Aorta (tissue), 5 donors: ENCODE data around the gene RNF7. TPM values are rescaled to one million over a fixed set of nuclear protein-coding genes. Genes with fewer than 3 reads are reported as not detected.
"Not testable (repeated sequence)": the region's sequence is repeated elsewhere in the genome, so short reads cannot be mapped to it uniquely, and the experiment has no call there.

Source experiments
- ATAC-seq: fragments of 200-7000 bp; cut with Tn5 transposase; one replicate; pipeline ENCODE4 v1.9.1; 2022; ENCODE audit warnings: moderate library complexity; ENCODE audit not compliant: low FRiP score
- DNase-seq, 2 donors: peaks; one replicate each; pipeline ENCODE4 v3.0.0-alpha.2; 2020
- H3K27ac ChIP-seq, 2 donors: one replicate each; pipeline ENCODE4 v1.5.1; 2013; ENCODE audit warnings: low read length in 2 of 2, mild to moderate bottlenecking in 2 of 2, moderate library complexity in 2 of 2, control low read depth in 1 of 2, inconsistent platforms in 1 of 2, low read depth in 1 of 2
- H3K27me3 ChIP-seq, 2 donors: one replicate each; pipeline ENCODE4 v1.6.1; 2013; ENCODE audit warnings: control low read depth in 1 of 2, low read length in 1 of 2, mild to moderate bottlenecking in 1 of 2, moderate library complexity in 1 of 2; ENCODE audit not compliant: insufficient read depth in 2 of 2, control insufficient read depth in 1 of 2
- H3K36me3 ChIP-seq, 2 donors: one replicate each; pipeline ENCODE4 v1.6.1; 2013; ENCODE audit warnings: control low read depth in 1 of 2, low read length in 1 of 2, mild to moderate bottlenecking in 1 of 2; ENCODE audit not compliant: insufficient read depth in 2 of 2, control insufficient read depth in 1 of 2
- H3K4me1 ChIP-seq, 2 donors: one replicate each; pipeline ENCODE4 v1.6.1; 2013; ENCODE audit warnings: low read length in 2 of 2, control low read depth in 1 of 2, mild to moderate bottlenecking in 1 of 2, moderate library complexity in 1 of 2; ENCODE audit not compliant: insufficient read depth in 2 of 2, control insufficient read depth in 1 of 2
- H3K4me3 ChIP-seq, 2 donors: one replicate each; pipeline ENCODE4 v1.5.1; 2013; ENCODE audit warnings: low read length in 2 of 2, control low read depth in 1 of 2, mild to moderate bottlenecking in 1 of 2
- H3K9me3 ChIP-seq: one replicate; pipeline ENCODE4 v1.6.1; 2013; ENCODE audit warnings: mild to moderate bottlenecking, low read length; ENCODE audit not compliant: control insufficient read depth
- WGBS, 2 donors: extraction: QIAGEN DNeasy Blood & Tissue Kit; methylation state at CpG; one replicate each; pipeline ENCODE4 v1.1.7; 2013; 5-methylcytosine and 5-hydroxymethylcytosine counted together
- intact Hi-C, 2 donors: fragments of 100-400 bp; cut with DNase I; formaldehyde crosslinking; loops; one replicate each; pipeline versions ENCODE4 v1.14.2 to v1.15.0; 2022
- long read RNA-seq, 2 donors: library from polyadenylated mRNA; unstranded; transcript quantifications; one replicate each; pipeline ENCODE4 v2.0.0, GENCODE V29; 2020 to 2021
- polyA plus RNA-seq, 2 donors: library from polyadenylated mRNA; stranded (reverse); fragments of 200-250 nt; gene quantifications; one replicate each; pipeline ENCODE4 v1.2.3, GENCODE V29; 2013
- total RNA-seq, 2 donors: library from RNA; stranded (reverse); fragmentation: NEBNext Ultra II Directional; extraction: Animal tissue kit (Norgen Biotek cat#: 25700); gene quantifications; one replicate each; pipeline ENCODE4 v1.2.1, GENCODE V29; 2021
- donor health status: healthy with polysubstance abuse.
- donor health status: Bipolar disorder and iron deficiency.
- donor health status: DM: no; HTN: no; CAD: no.
- donor health status: DM: no; HTN: no; CAD: no.
- donor health status: DM: yes; HTN: yes; CAD: no.

The RNF7 gene
- total RNA-seq: 10 to 100 TPM; 68.3 to 76.3 TPM
- polyA plus RNA-seq: 100 to 1,000 TPM; 123 to 221 TPM
- long read RNA-seq, donor 1, transcript RNF7-202 (3 exons, 805 nt): minor isoform, 13 of 129 reads
- long read RNA-seq, donor 1, transcript RNF7-201 (3 exons, 2,763 nt): major isoform, 105 of 129 reads
- long read RNA-seq, donor 1, partial matches to known transcripts: 1 of 129 reads
- long read RNA-seq, donor 1, other reads (novel, unspliced or antisense): 4 of 129 reads
- long read RNA-seq, donor 2, transcript RNF7-201 (3 exons, 2,763 nt): major isoform, 40 of 42 reads
- long read RNA-seq, donor 2, partial matches to known transcripts: 0 of 42 reads
- long read RNA-seq, donor 2, other reads (novel, unspliced or antisense): 1 of 42 reads

- peak within 1 kb of the TSS; percentile 57 to 89 for H3K27ac ChIP-seq
- H3K9me3 ChIP-seq: no peaks in the 10 kb centered on the region
- peak; percentile 100 for ATAC-seq
- intact Hi-C loops: loop anchor here (1.0 to 10.0 kb wide), 7 partner anchors 77 to 177 kb away; partner anchors contain the start of gene ATP1B3 (in 2 of the 2)
- DNase-seq: peak; percentile 96 to 98
- 0% methylated on average over 74 to 81 of the region's 81 CpGs for WGBS, 2 donors
- H3K27me3 ChIP-seq: no peaks in the 10 kb centered on the region
- no peaks in the 10 kb centered on the region for H3K36me3 ChIP-seq
- H3K4me1 ChIP-seq: peaks cover 0 to 2% of the 10 kb centered on the region in 2 donors
- H3K4me3 ChIP-seq: peak within 1 kb of the TSS; percentile 94
Measured at GRCh38 chr3:141738022-141738890, at the start of gene RNF7. RNF7 (plus strand) TSS chr3:141738298; CDS start chr3:141738342, 44 bp downstream.

GRCh38 chr3:141690431-141691072 is 47.5 kb upstream of the RNF7 start:
- no peak overlapping the region for H3K4me3 ChIP-seq
- H3K27me3 ChIP-seq: no peaks in the 10 kb centered on the region
- H3K27ac ChIP-seq: no peak overlapping the region
- intact Hi-C loops: no loop called here
- H3K9me3 ChIP-seq: no peaks in the 10 kb centered on the region
- DNase-seq (no peak), ATAC-seq (no peak)
- H3K36me3 ChIP-seq: no peaks in the 10 kb centered on the region
- no peaks in the 10 kb centered on the region for H3K4me1 ChIP-seq
- 54 to 61% methylated on average over 4 of the region's 4 CpGs for WGBS, 2 donors

DNA sequence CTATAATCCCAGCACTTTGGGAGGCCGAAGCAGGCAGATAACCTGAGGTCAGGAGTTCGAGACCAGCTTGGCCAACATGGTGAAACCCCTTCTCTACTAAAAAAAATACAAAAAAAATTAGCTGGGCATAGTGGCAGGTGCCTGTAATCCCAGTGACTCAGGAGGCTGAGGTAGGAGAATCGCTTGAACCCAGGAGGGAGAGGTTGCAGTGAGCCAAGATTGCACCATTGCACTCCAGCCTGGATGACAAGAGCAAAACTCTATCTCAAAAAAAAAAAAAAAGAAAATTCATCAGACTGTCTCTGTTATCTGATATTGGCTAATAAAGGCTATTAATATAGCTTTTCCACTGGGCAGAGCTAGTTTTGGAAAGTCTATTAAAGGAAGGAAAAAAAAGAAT is 46.6 kb upstream of the RNF7 start:
- intact Hi-C loops, H3K4me1 ChIP-seq, H3K9me3 ChIP-seq, H3K4me3 ChIP-seq, ATAC-seq, H3K36me3 ChIP-seq, DNase-seq, H3K27ac ChIP-seq, H3K27me3 ChIP-seq: not testable (repeated sequence)
- 80 to 83% methylated on average over 3 of the region's 3 CpGs for WGBS, 2 donors

DNA sequence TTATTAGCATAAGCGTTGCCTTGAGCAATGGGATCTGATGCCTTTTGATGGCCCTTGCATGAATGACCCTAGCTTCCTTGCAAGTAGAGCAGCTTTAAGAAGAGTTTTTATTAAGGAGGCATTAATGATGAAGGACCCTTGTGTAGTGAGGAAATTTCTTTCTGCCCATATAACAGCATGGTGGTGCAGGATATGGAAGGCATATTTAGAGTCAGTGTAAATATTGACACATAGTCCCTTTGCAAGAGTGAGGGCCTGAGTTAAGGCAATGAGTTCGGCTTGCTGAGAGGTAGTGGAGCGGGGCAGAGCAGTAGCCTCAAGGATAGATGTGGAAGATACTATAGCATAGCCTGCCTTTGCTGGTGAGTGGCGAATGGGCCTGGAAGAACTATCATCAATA is 45.1 kb upstream of the RNF7 start:
- H3K4me3 ChIP-seq, H3K27me3 ChIP-seq, H3K27ac ChIP-seq, H3K9me3 ChIP-seq, H3K4me1 ChIP-seq, intact Hi-C loops, H3K36me3 ChIP-seq, DNase-seq, ATAC-seq: not testable (repeated sequence)
- WGBS, 2 donors: 76 to 83% methylated on average over 4 of the region's 4 CpGs

DNA sequence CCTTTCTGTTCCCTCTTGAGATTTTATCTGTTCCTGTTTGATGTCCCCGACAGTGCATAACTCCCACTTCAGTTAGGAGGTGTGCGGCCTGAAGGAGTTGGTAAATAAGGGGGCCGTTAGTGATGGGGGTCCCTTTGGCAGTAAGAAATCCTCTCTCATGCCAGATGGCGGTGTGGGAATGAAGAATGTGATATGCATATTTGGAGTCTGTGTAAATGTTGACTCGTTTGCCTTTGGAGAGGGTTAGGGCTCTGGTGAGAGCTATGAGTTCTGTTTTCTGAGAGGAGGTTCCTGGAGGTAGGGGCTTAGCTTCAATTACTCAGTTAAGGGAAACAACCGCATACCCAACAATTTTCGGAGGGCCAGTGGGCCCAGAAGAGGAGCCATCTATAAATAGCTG is 38.8 kb upstream of the RNF7 start:
- no peaks in the 10 kb centered on the region for H3K4me1 ChIP-seq
- DNase-seq (no peak), ATAC-seq (no peak)
- H3K4me3 ChIP-seq: no peak overlapping the region
- WGBS, 2 donors: 49 to 54% methylated on average over 7 of the region's 7 CpGs
- intact Hi-C loops: no loop called here
- no peak overlapping the region for H3K27ac ChIP-seq
- H3K9me3 ChIP-seq: no peaks in the 10 kb centered on the region
- no peaks in the 10 kb centered on the region for H3K36me3 ChIP-seq
- H3K27me3 ChIP-seq: peaks cover 0 to 2% of the 10 kb centered on the region in 2 donors

DNA sequence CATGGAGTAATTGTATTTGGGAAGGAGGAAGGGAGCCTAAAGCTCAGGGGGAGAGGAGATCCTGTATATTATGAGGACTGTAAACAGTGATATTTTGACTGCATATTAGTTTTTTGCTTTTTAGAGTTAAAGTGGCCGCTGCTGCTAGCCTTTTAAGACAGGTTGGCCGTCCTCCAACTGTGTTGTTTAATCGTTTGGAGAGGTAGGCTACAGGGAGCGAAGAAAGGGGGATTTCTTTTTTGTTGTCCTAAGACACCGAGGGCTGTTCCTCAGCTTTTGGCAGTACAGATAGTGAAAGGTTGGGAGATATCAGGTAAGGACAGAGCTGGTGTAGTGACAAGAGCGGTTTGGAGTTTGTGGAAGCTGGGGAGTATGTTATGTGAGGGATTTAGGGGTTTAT is 38.2 kb upstream of the RNF7 start:
- Histone ChIP-seq H3K4me3 (no peak overlapping the region), H3K27me3 (peaks cover 0 to 2% of the 10 kb centered on the region in 2 donors), H3K9me3 (no peaks in the 10 kb centered on the region), H3K36me3 (no peaks in the 10 kb centered on the region), H3K27ac (no peak overlapping the region), H3K4me1 (no peaks in the 10 kb centered on the region)
- no peak for ATAC-seq
- no peak for DNase-seq
- WGBS, 2 donors: 50 to 57% methylated on average over 6 of the region's 6 CpGs
- intact Hi-C loops: no loop called here

DNA sequence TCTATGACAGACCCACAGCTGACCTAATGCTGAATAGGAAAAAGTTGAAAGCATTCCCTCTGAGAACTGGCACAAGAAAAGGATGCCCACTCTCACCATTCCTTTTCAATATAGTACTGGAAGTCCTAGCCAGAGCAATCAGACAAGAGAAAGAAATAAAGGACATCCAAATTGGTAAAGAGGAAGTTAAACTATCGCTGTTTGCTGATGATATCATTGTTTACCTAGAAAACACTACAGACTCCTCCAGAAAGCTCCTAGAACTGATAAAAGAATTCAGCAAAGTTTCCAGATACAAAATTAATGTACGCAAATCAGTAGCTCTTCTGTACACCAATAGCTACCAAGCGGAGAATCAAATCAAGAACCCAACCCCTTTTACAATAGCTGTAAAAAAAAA is 34.7 kb upstream of the RNF7 start:
- H3K4me3 ChIP-seq, H3K27ac ChIP-seq, DNase-seq, H3K9me3 ChIP-seq, H3K27me3 ChIP-seq, ATAC-seq, H3K36me3 ChIP-seq, H3K4me1 ChIP-seq, intact Hi-C loops: not testable (repeated sequence)
- 93% methylated on average over 3 of the region's 3 CpGs for WGBS, 2 donors

GRCh38 chr3:141707741-141708203 is 30.3 kb upstream of the RNF7 start:
- no peak overlapping the region for H3K4me3 ChIP-seq
- no peaks in the 10 kb centered on the region for H3K27me3 ChIP-seq
- no peak for ATAC-seq
- DNase-seq: no peak
- H3K4me1 ChIP-seq: no peaks in the 10 kb centered on the region
- no peaks in the 10 kb centered on the region for H3K36me3 ChIP-seq
- peak overlapping the region; percentile 91 to 97 for H3K27ac ChIP-seq
- intact Hi-C loops: no loop called here
- WGBS, 2 donors: 1% methylated on average over 2 of the region's 2 CpGs
- no peaks in the 10 kb centered on the region for H3K9me3 ChIP-seq
